Neural crest cell (in vitro differentiated cells): ENCODE measurements around the gene ACER2. TPM values are rescaled to one million over a fixed set of nuclear protein-coding genes. Genes with fewer than 3 reads are reported as not detected.

Source experiments
- DNase-seq: peaks from one replicate; pipeline ENCODE4 v3.0.0; 2021; ENCODE audit warnings: low read depth, mixed read lengths, low spot score
- H3K27ac Mint-ChIP-seq: one replicate; pipeline ENCODE4 v1.8.0; 2021; ENCODE audit warnings: mild to moderate bottlenecking, mixed read lengths; ENCODE audit not compliant: unreplicated experiment
- H3K27me3 Mint-ChIP-seq: 2 replicates; pipeline ENCODE4 v1.8.0; 2021; ENCODE audit warnings: low read depth, mild to moderate bottlenecking, mixed read lengths
- H3K36me3 Mint-ChIP-seq: 2 replicates; pipeline ENCODE4 v1.8.0; 2021; ENCODE audit warnings: low read depth, mild to moderate bottlenecking, mixed read lengths
- H3K4me1 Mint-ChIP-seq: 2 replicates; pipeline ENCODE4 v1.8.0; 2021; ENCODE audit warnings: mixed read lengths
- H3K4me3 Mint-ChIP-seq: one replicate; pipeline ENCODE4 v1.8.0; 2021; ENCODE audit warnings: mild to moderate bottlenecking, mixed read lengths
- H3K9me3 Mint-ChIP-seq: 2 replicates; pipeline ENCODE4 v1.8.0; 2021; ENCODE audit warnings: mixed read lengths
- total RNA-seq: library from RNA; stranded (reverse); gene quantifications from 2 replicates; pipeline ENCODE4 v1.2.1, GENCODE V29; 2021
- TF ChIP-seq, protein P1 (sequence below): fragments of 200-600 bp; sonication (generic); conservative IDR thresholded peaks from 2 replicates; pipeline ENCODE4 v1.5.0; 2021; ENCODE audit warnings: antibody characterized with exemption, mild to moderate bottlenecking

Gene ACER2
- total RNA-seq, 1 donor from 2014 or later: 5.6 TPM

GRCh38 chr9:19441730-19442129, 32.9 kb downstream of the ACER2 start:
- Mint-ChIP-seq H3K27me3 (no peaks in the 10 kb centered on the region), H3K4me1 (peaks cover 8% of the 10 kb centered on the region), H3K36me3 (peaks cover 25% of the 10 kb centered on the region), H3K4me3 (no peak overlapping the region), H3K9me3 (no peaks in the 10 kb centered on the region), H3K27ac (no peak overlapping the region)
- no peak for DNase-seq
- TF ChIP-seq, protein P1, sequence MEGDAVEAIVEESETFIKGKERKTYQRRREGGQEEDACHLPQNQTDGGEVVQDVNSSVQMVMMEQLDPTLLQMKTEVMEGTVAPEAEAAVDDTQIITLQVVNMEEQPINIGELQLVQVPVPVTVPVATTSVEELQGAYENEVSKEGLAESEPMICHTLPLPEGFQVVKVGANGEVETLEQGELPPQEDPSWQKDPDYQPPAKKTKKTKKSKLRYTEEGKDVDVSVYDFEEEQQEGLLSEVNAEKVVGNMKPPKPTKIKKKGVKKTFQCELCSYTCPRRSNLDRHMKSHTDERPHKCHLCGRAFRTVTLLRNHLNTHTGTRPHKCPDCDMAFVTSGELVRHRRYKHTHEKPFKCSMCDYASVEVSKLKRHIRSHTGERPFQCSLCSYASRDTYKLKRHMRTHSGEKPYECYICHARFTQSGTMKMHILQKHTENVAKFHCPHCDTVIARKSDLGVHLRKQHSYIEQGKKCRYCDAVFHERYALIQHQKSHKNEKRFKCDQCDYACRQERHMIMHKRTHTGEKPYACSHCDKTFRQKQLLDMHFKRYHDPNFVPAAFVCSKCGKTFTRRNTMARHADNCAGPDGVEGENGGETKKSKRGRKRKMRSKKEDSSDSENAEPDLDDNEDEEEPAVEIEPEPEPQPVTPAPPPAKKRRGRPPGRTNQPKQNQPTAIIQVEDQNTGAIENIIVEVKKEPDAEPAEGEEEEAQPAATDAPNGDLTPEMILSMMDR: no peak

DNA sequence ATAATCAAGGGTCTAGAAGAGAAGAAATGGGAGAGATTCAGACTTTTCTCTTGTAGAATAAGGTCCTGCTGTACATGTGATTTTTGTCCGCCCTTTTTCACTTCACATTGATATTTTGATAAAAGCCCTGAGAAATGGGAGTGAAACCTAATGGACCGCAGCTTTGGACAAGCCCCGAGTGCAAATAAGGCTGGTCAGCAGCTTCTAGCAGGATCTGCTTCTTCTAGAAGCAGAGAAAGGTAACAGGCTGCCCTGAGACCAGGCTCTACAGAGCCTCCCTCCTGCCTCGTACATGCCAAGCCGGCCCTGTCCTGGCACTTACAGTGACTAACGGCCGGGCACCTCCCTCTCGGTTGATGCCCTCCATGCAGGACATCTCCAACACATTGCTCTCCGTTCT, 33.4 kb downstream of the ACER2 start:
- H3K27ac Mint-ChIP-seq: no peak overlapping the region
- no peaks in the 10 kb centered on the region for H3K9me3 Mint-ChIP-seq
- peaks cover 19% of the 10 kb centered on the region for H3K36me3 Mint-ChIP-seq
- H3K4me1 Mint-ChIP-seq: peaks cover 8% of the 10 kb centered on the region
- no peak overlapping the region for H3K4me3 Mint-ChIP-seq
- no peak for DNase-seq
- no peaks in the 10 kb centered on the region for H3K27me3 Mint-ChIP-seq
- TF ChIP-seq, protein P1: no peak

GRCh38 chr9:19445452-19445851, 36.6 kb downstream of the ACER2 start:
- Mint-ChIP-seq H3K36me3 (peaks cover 12% of the 10 kb centered on the region), H3K4me1 (peaks cover 8% of the 10 kb centered on the region), H3K4me3 (no peak overlapping the region), H3K27ac (no peak overlapping the region), H3K27me3 (no peaks in the 10 kb centered on the region), H3K9me3 (no peaks in the 10 kb centered on the region)
- no peak for DNase-seq
- TF ChIP-seq, protein P1: no peak

DNA sequence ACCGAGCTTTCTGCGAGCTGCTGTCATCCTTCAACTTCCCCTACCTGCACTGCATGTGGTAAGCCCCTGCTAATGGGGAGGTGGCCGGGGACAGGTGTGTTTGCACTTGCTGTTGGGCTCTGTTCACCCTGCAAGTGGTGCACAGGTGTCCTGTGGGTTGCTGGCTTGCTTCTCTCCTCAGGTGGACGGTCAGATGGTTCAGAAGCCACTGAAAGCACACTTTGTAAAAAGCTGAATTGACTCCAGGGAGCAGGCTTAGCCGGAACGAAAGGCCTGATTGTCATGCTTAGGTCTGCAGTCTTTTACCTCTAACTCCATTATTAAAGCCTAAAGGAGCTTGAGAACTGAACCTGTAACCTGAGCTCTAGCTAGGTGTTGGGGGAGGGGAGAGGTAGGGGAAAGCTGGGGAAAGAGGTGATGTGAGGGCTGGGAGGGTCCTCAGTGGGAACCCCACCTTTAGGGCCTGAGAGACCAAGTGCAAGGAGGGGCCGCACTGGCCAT, 37.6 kb downstream of the ACER2 start:
- TF ChIP-seq, protein P1: no peak
- Mint-ChIP-seq H3K27ac (no peak overlapping the region), H3K4me3 (no peak overlapping the region), H3K36me3 (peaks cover 9% of the 10 kb centered on the region), H3K27me3 (no peaks in the 10 kb centered on the region), H3K4me1 (peaks cover 5% of the 10 kb centered on the region), H3K9me3 (no peaks in the 10 kb centered on the region)
- DNase-seq: no peak

DNA sequence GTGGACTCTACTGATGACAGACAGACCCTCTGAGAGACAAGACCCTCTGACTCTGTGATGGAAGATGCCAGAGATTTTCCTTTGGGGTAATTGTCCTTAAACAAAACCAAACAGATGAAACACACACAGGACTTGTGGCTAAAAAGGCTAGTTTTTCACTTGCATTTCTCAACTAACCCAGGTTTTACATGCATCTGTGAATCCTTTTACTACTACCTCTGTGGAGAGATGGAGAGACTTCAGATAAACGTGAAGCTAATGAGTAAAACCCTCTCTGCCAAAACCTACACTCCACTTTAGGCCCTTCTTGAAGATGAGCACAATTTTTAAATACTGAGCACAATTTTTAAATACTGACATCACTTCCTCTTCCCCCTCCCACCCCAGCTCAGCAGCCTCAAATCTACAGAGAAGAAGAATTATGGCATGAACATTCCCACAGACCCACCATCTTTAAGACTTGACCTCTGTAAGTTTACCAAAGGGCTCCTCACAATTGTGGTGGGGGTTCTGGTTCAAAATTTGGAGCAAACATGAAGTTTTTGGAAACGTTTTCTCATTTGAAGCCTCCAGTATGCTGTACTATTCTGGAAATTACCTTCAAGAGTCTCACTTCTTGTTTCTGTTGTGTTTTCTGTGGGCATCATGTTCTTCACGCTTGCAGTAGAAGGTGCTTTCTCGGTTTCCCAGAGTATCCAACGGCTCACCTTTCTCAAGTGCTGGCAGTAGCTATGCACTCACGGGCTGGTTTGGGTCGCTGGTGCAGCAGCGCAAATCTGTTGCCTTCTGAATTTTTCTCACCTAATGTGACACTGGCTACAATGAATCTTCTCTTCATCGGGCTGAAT, 42.7 kb downstream of the ACER2 start:
- Mint-ChIP-seq H3K36me3 (no peaks in the 10 kb centered on the region), H3K27ac (no peak overlapping the region), H3K4me3 (no peak overlapping the region), H3K9me3 (no peaks in the 10 kb centered on the region), H3K4me1 (no peaks in the 10 kb centered on the region), H3K27me3 (no peaks in the 10 kb centered on the region)
- TF ChIP-seq, protein P1: no peak
- DNase-seq: no peak
